H9 (cell line): Measurements from ENCODE around the gene IGF2BP3. TPM values are rescaled to one million over a fixed set of nuclear protein-coding genes. Genes with fewer than 3 reads are reported as not detected.

Experiments used
- DNase-seq: peaks from one replicate; pipeline ENCODE4 v3.0.0-alpha.2; 2017
- H2AFZ ChIP-seq: one replicate; pipeline ENCODE4 v1.6.1; 2013; ENCODE audit warnings: mild to moderate bottlenecking, low read length, control low read depth, moderate library complexity
- H2AK5ac ChIP-seq: 2 replicates; pipeline ENCODE4 v1.6.1; 2013; ENCODE audit warnings: low read length, control low read depth, mixed read lengths; ENCODE audit not compliant: insufficient read length
- H2BK120ac ChIP-seq: one replicate; pipeline ENCODE4 v1.6.1; 2013; ENCODE audit warnings: low read depth, mild to moderate bottlenecking, low read length, control low read depth, inconsistent platforms; ENCODE audit not compliant: poor library complexity, severe bottlenecking
- H2BK12ac ChIP-seq: 2 replicates; pipeline ENCODE4 v1.6.1; 2013; ENCODE audit warnings: low read length, control low read depth, mixed read lengths, low read depth; ENCODE audit not compliant: insufficient read length
- H2BK15ac ChIP-seq: 2 replicates; pipeline ENCODE4 v1.6.1; 2013; ENCODE audit warnings: low read depth, low read length, control low read depth
- H2BK20ac ChIP-seq: one replicate; pipeline ENCODE4 v1.6.1; 2013; ENCODE audit warnings: low read depth, mild to moderate bottlenecking, low read length, control low read depth, inconsistent platforms; ENCODE audit not compliant: poor library complexity, severe bottlenecking
- H2BK5ac ChIP-seq: 2 replicates; pipeline ENCODE4 v1.6.1; 2013; ENCODE audit warnings: low read length, control low read depth, mixed read lengths; ENCODE audit not compliant: insufficient read length
- H3K14ac ChIP-seq: 2 replicates; pipeline ENCODE4 v1.6.1; 2013; ENCODE audit warnings: low read length, control low read depth; ENCODE audit not compliant: insufficient read depth
- H3K18ac ChIP-seq: 2 replicates; pipeline ENCODE4 v1.6.1; 2013; ENCODE audit warnings: low read depth, mild to moderate bottlenecking, mixed read lengths, low read length, control low read depth; ENCODE audit not compliant: insufficient read length
- H3K23ac ChIP-seq: 2 replicates; pipeline ENCODE4 v1.6.1; 2013; ENCODE audit warnings: low read length, control low read depth, mixed read lengths, low read depth; ENCODE audit not compliant: insufficient read length
- H3K23me2 ChIP-seq: 2 replicates; pipeline ENCODE4 v1.6.1; 2013; ENCODE audit warnings: low read depth, mild to moderate bottlenecking, mixed read lengths, low read length, control low read depth; ENCODE audit not compliant: insufficient read length, poor library complexity, severe bottlenecking
- H3K27ac ChIP-seq: 2 replicates; pipeline ENCODE4 v1.5.1; 2013; ENCODE audit warnings: low read length, control low read depth, mixed read lengths, low read depth; ENCODE audit not compliant: insufficient read length
- H3K27me3 ChIP-seq: 2 replicates; pipeline ENCODE4 v1.6.1; 2013; ENCODE audit warnings: low read length, control low read depth, inconsistent platforms; ENCODE audit not compliant: insufficient read depth
- H3K4ac ChIP-seq: 2 replicates; pipeline ENCODE4 v1.6.1; 2013; ENCODE audit warnings: low read depth, mild to moderate bottlenecking, control low read depth, inconsistent platforms, low read length, moderate library complexity
- H3K4me1 ChIP-seq: 2 replicates; pipeline ENCODE4 v1.6.1; 2013; ENCODE audit warnings: low read length, control low read depth, inconsistent platforms; ENCODE audit not compliant: insufficient read depth
- H3K4me2 ChIP-seq: 2 replicates; pipeline ENCODE4 v1.6.1; 2013; ENCODE audit warnings: low read length, control low read depth, mixed read lengths; ENCODE audit not compliant: insufficient read length, insufficient read depth
- H3K56ac ChIP-seq: 2 replicates; pipeline ENCODE4 v1.6.1; 2013; ENCODE audit warnings: low read depth, mild to moderate bottlenecking, mixed read lengths, low read length, control low read depth; ENCODE audit not compliant: insufficient read length
- H3K79me1 ChIP-seq: 2 replicates; pipeline ENCODE4 v1.6.1; 2013; ENCODE audit warnings: low read depth, mild to moderate bottlenecking, moderate library complexity, low read length, control low read depth, inconsistent platforms; ENCODE audit not compliant: insufficient read depth, poor library complexity, severe bottlenecking
- H3K79me2 ChIP-seq: 2 replicates; pipeline ENCODE4 v1.6.1; 2013; ENCODE audit warnings: low read length, control low read depth, inconsistent platforms; ENCODE audit not compliant: insufficient read depth
- H3K9ac ChIP-seq: 2 replicates; pipeline ENCODE4 v1.6.1; 2013; ENCODE audit warnings: low read length, control low read depth, mixed read lengths; ENCODE audit not compliant: insufficient read length; ENCODE audit errors: extremely low read depth
- H3K9me3 ChIP-seq: one replicate; pipeline ENCODE4 v1.6.1; 2013; ENCODE audit warnings: low read depth, low read length, inconsistent platforms; ENCODE audit not compliant: control insufficient read depth
- H3T11ph ChIP-seq: one replicate; pipeline ENCODE4 v1.6.1; 2013; ENCODE audit warnings: mild to moderate bottlenecking, low read length, control low read depth, inconsistent platforms
- H4K20me1 ChIP-seq: one replicate; pipeline ENCODE4 v1.6.1; 2013; ENCODE audit not compliant: control insufficient read depth, insufficient read length, insufficient read depth
- H4K5ac ChIP-seq: 2 replicates; pipeline ENCODE4 v1.6.1; 2013; ENCODE audit warnings: low read depth, mild to moderate bottlenecking, mixed read lengths, low read length, control low read depth; ENCODE audit not compliant: insufficient read length
- H4K8ac ChIP-seq: replicated peaks from 2 replicates; pipeline ENCODE4 v1.6.1; 2013; ENCODE audit warnings: low read length, control low read depth, mixed read lengths, low read depth; ENCODE audit not compliant: insufficient read length
- H4K91ac ChIP-seq: 2 replicates; pipeline ENCODE4 v1.6.1; 2013; ENCODE audit warnings: low read depth, mild to moderate bottlenecking, moderate library complexity, mixed read lengths, low read length, control low read depth; ENCODE audit not compliant: insufficient read length
- H3K27ac Mint-ChIP-seq, 3 experiments: 2 replicates in 2 of 3; 3 replicates in 1 of 3; pipeline ENCODE4 v1.8.0; 2020 to 2021; ENCODE audit warnings: mixed read lengths in 3 of 3, mild to moderate bottlenecking in 1 of 3, moderate library complexity in 1 of 3
- H3K27me3 Mint-ChIP-seq: 2 replicates; pipeline ENCODE4 v1.8.0; 2021; ENCODE audit warnings: low read depth, mild to moderate bottlenecking, moderate library complexity, mixed read lengths
- H3K36me3 Mint-ChIP-seq, 3 experiments: 2 replicates in 2 of 3; 3 replicates in 1 of 3; pipeline ENCODE4 v1.8.0; 2020 to 2021; ENCODE audit warnings: low read depth in 3 of 3, mixed read lengths in 3 of 3; ENCODE audit not compliant: insufficient read depth in 1 of 3
- H3K4me1 Mint-ChIP-seq, 2 experiments: 2 replicates each; pipeline ENCODE4 v1.8.0; 2020; ENCODE audit warnings: mixed read lengths in 2 of 2
- H3K4me3 Mint-ChIP-seq, 2 experiments: 2 replicates in 1 of 2; 3 replicates in 1 of 2; pipeline ENCODE4 v1.8.0; 2020 to 2021; ENCODE audit warnings: mild to moderate bottlenecking in 2 of 2, mixed read lengths in 2 of 2, moderate library complexity in 1 of 2
- H3K9me3 Mint-ChIP-seq, 2 experiments: 2 replicates in 1 of 2; 3 replicates in 1 of 2; pipeline ENCODE4 v1.8.0; 2020; ENCODE audit warnings: mild to moderate bottlenecking in 2 of 2, mixed read lengths in 2 of 2, moderate library complexity in 1 of 2
- CTCF ChIP-seq: fragments of 200-600 bp; sonication (generic); conservative IDR thresholded peaks from 3 replicates; pipeline ENCODE4 v1.8.0; 2021; ENCODE audit warnings: antibody characterized with exemption, mild to moderate bottlenecking
- WGBS: extraction: QIAGEN DNeasy Blood & Tissue Kit; methylation state at CpG from one replicate; pipeline ENCODE4 v1.1.7; 2013; ENCODE audit warnings: missing lambda C conversion rate, low lambda C conversion rate, mixed read lengths; ENCODE audit not compliant: insufficient read length; ENCODE audit errors: extremely low coverage; 5-methylcytosine and 5-hydroxymethylcytosine counted together
- total RNA-seq: library from RNA; stranded (reverse); gene quantifications from 2 replicates; pipeline ENCODE4 v1.2.1, GENCODE V29; 2021

Gene IGF2BP3
- total RNA-seq, 1 experiment from 2014 or later = 197 TPM

- Histone ChIP-seq H2BK20ac (no peak overlapping the region), H2BK5ac (no peak overlapping the region), H4K20me1 (no peaks in the 10 kb centered on the region), H2AK5ac (no peak overlapping the region), H3K4ac (no peak overlapping the region), H3K4me1 (no peaks in the 10 kb centered on the region), H3K27ac (no peak overlapping the region), H3K14ac (no peak overlapping the region), H2BK15ac (no peak overlapping the region), H4K8ac (no peak overlapping the region), H3K9me3 (no peaks in the 10 kb centered on the region), H3K79me2 (no peaks in the 10 kb centered on the region), H3K27me3 (no peaks in the 10 kb centered on the region), H4K91ac (no peak overlapping the region), H3K18ac (no peak overlapping the region), H4K5ac (no peak overlapping the region), H2BK120ac (no peak overlapping the region), H3T11ph (no peak overlapping the region), H2BK12ac (no peak overlapping the region), H3K79me1 (no peaks in the 10 kb centered on the region), H3K56ac (no peak overlapping the region), H3K23me2 (no peaks in the 10 kb centered on the region), H3K4me2 (no peak overlapping the region), H3K9ac (no peak overlapping the region), H3K23ac (no peak overlapping the region), H2AFZ (no peak overlapping the region)
- TF ChIP-seq CTCF = no peak
- H3K27ac Mint-ChIP-seq = peak overlapping the region in 1 of 3 experiments; percentile 44; a peak in 1 of 7 replicates
- no peaks in the 10 kb centered on the region for H3K9me3 Mint-ChIP-seq
- no CpG with 5 or more reads among the region's 2 CpGs for WGBS
- no peak for DNase-seq
- H3K4me3 Mint-ChIP-seq = no peak overlapping the region
- H3K27me3 Mint-ChIP-seq = no peaks in the 10 kb centered on the region
- peaks cover 0 to 3% of the 10 kb centered on the region in 2 experiments; a peak in 1 of 4 replicates for H3K4me1 Mint-ChIP-seq
- peaks cover 65 to 98% (median 96%) of the 10 kb centered on the region in 3 experiments for H3K36me3 Mint-ChIP-seq
Measured at GRCh38 chr7:23335136-23335535, 135.2 kb downstream of the IGF2BP3 start.
